HG02973 (cell line): Measurements from ENCODE around the gene GET3.
"Not testable (repeated sequence)": the region's sequence is repeated elsewhere in the genome, so short reads cannot be mapped to it uniquely, and the experiment has no call there.

Experiments
- ATAC-seq: cut with Tn5 transposase; IDR thresholded peaks from one replicate; pipeline ENCODE4 v1.9.1; 2021; ENCODE audit warnings: moderate library complexity; ENCODE audit not compliant: unreplicated experiment

GET3 gene

GRCh38 chr19:12790628-12791344, 53.5 kb downstream of the GET3 start:
- no peak for ATAC-seq

GRCh38 chr19:12791345-12792050, 54.2 kb downstream of the GET3 start, which contains the start of gene JUNB:
JUNB (plus strand) TSS chr19:12791486; CDS start chr19:12791772, 286 bp downstream.
- ATAC-seq = peak; percentile 19

GRCh38 chr19:12792051-12792852, 55.0 kb downstream of the GET3 start:
- no peak for ATAC-seq

GRCh38 chr19:12792853-12793289, 55.6 kb downstream of the GET3 start:
- no peak for ATAC-seq

GRCh38 chr19:12793290-12794195, 56.2 kb downstream of the GET3 start:
- ATAC-seq = peak; percentile 19

GRCh38 chr19:12794196-12794941, 57.1 kb downstream of the GET3 start:
- ATAC-seq = no peak

- no peak for ATAC-seq
Observed at GRCh38 chr19:12794971-12795381, 57.7 kb downstream of the GET3 start.

- no peak for ATAC-seq
Observed at GRCh38 chr19:12796146-12797071, 59.1 kb downstream of the GET3 start.

- ATAC-seq = no peak
Observed at GRCh38 chr19:12797141-12797587, 59.9 kb downstream of the GET3 start.

GRCh38 chr19:12797607-12798006, 60.3 kb downstream of the GET3 start:
- not testable (repeated sequence) for ATAC-seq
